Osteoblast (primary cell): ENCODE results near the gene PRPF18. TPM values are rescaled to one million over a fixed set of nuclear protein-coding genes. Genes with fewer than 3 reads are reported as not detected.

Experiments
- DNase-seq: peaks from one replicate; pipeline ENCODE4 v3.0.0; 2011; ENCODE audit warnings: low spot score, mixed read lengths; ENCODE audit not compliant: insufficient read length; ENCODE audit errors: missing footprints
- H2AFZ ChIP-seq: 2 replicates; pipeline ENCODE4 v1.6.0; 2011; ENCODE audit warnings: mild to moderate bottlenecking, low read length
- H3K27ac ChIP-seq: 2 replicates; pipeline ENCODE4 v1.5.1; 2011; ENCODE audit warnings: mild to moderate bottlenecking, low read depth, low read length, moderate library complexity
- H3K27me3 ChIP-seq: 2 replicates; pipeline ENCODE4 v1.6.0; 2012; ENCODE audit warnings: mild to moderate bottlenecking, control low read depth, inconsistent platforms, low read length, moderate library complexity; ENCODE audit not compliant: insufficient read depth
- H3K36me3 ChIP-seq: 2 replicates; pipeline ENCODE4 v1.5.1; 2011; ENCODE audit warnings: mild to moderate bottlenecking, low read length, control low read depth, moderate library complexity; ENCODE audit not compliant: insufficient read depth
- H3K4me1 ChIP-seq: 2 replicates; pipeline ENCODE4 v1.5.1; 2011; ENCODE audit warnings: mild to moderate bottlenecking, low read length, control low read depth, moderate library complexity; ENCODE audit not compliant: insufficient read depth
- H3K4me2 ChIP-seq: 2 replicates; pipeline ENCODE4 v1.6.0; 2011; ENCODE audit warnings: mild to moderate bottlenecking, low read length; ENCODE audit not compliant: insufficient read depth
- H3K4me3 ChIP-seq: fragments of 200-600 bp; sonication (generic); 3 replicates; pipeline ENCODE4 v1.5.1; 2012; ENCODE audit warnings: mild to moderate bottlenecking, low read length, inconsistent platforms; ENCODE audit not compliant: insufficient read depth
- H3K79me2 ChIP-seq: 2 replicates; pipeline ENCODE4 v1.6.0; 2012; ENCODE audit warnings: mild to moderate bottlenecking, low read length, control low read depth, inconsistent platforms; ENCODE audit not compliant: insufficient read depth
- H3K9me3 ChIP-seq: 2 replicates; pipeline ENCODE4 v1.5.1; 2011; ENCODE audit warnings: low read depth, low read length, control low read depth
- H4K20me1 ChIP-seq: 2 replicates; pipeline ENCODE4 v1.6.0; 2012; ENCODE audit warnings: mild to moderate bottlenecking, low read length, control low read depth; ENCODE audit not compliant: insufficient read depth
- total RNA-seq: library from RNA; depleted of rRNA; stranded (reverse); fragments of >200 nt; gene quantifications from 2 replicates; pipeline ENCODE4 v1.2.3, GENCODE V29; 2012
- TF ChIP-seq, protein P1 (sequence below): IDR thresholded peaks from 2 replicates; pipeline ENCODE4 v1.5.1; 2011; ENCODE audit warnings: mild to moderate bottlenecking, low read depth, low read length, moderate library complexity; ENCODE audit errors: extremely low read depth

PRPF18 gene
- total RNA-seq, 1 donor: 39.8 TPM

DNA sequence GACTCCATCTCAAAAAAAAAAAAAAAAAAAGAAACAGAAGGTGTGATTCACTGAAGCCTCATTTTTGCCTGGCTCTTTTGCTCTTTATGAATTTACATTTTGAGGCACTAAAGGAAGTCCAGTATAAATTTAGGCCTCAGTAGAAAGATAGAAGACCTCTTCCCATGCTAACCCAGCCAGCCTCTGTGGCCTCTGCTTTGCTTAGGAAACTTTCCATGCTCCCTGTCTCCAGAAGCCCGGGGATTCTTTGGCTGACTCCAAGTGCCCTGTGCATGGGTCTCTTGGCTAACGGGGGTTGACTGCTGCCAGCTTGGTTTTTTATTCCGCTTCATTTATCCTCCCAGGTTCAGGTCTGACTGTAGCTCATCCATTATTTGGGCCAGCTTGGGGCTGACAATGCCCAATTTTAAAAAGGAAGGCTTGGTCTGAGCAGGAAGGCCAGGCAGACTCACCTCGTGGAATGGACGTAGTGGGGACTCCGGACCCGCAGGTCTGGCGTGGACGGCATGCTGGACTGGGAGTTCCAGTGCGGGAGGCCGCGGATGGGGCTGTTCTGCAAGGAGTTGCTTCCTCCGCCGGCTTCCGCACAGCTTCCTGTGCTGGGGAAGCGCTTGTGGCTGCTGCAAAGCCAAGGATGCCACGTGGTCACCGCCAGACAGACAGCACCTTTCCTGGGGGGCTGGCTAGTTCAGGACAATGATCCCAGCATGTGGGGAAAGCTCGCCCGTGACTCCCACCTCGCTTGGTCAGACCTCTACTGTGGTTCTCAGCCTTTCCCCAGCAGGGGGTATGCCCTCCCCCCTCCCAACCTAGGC is 72.3 kb downstream of the PRPF18 start:
- H3K27ac ChIP-seq: peak overlapping the region; percentile 52
- no peaks in the 10 kb centered on the region for H3K9me3 ChIP-seq
- TF ChIP-seq, protein P1, sequence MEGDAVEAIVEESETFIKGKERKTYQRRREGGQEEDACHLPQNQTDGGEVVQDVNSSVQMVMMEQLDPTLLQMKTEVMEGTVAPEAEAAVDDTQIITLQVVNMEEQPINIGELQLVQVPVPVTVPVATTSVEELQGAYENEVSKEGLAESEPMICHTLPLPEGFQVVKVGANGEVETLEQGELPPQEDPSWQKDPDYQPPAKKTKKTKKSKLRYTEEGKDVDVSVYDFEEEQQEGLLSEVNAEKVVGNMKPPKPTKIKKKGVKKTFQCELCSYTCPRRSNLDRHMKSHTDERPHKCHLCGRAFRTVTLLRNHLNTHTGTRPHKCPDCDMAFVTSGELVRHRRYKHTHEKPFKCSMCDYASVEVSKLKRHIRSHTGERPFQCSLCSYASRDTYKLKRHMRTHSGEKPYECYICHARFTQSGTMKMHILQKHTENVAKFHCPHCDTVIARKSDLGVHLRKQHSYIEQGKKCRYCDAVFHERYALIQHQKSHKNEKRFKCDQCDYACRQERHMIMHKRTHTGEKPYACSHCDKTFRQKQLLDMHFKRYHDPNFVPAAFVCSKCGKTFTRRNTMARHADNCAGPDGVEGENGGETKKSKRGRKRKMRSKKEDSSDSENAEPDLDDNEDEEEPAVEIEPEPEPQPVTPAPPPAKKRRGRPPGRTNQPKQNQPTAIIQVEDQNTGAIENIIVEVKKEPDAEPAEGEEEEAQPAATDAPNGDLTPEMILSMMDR: no peak
- no peaks in the 10 kb centered on the region for H3K27me3 ChIP-seq
- no peak overlapping the region for H2AFZ ChIP-seq
- H3K4me1 ChIP-seq: peaks cover 14% of the 10 kb centered on the region
- H3K4me2 ChIP-seq: no peak overlapping the region
- H3K36me3 ChIP-seq: peaks cover 80% of the 10 kb centered on the region
- H3K79me2 ChIP-seq: peaks cover 2% of the 10 kb centered on the region
- peaks cover 4% of the 10 kb centered on the region for H4K20me1 ChIP-seq
- DNase-seq: no peak
- H3K4me3 ChIP-seq: no peak overlapping the region

DNA sequence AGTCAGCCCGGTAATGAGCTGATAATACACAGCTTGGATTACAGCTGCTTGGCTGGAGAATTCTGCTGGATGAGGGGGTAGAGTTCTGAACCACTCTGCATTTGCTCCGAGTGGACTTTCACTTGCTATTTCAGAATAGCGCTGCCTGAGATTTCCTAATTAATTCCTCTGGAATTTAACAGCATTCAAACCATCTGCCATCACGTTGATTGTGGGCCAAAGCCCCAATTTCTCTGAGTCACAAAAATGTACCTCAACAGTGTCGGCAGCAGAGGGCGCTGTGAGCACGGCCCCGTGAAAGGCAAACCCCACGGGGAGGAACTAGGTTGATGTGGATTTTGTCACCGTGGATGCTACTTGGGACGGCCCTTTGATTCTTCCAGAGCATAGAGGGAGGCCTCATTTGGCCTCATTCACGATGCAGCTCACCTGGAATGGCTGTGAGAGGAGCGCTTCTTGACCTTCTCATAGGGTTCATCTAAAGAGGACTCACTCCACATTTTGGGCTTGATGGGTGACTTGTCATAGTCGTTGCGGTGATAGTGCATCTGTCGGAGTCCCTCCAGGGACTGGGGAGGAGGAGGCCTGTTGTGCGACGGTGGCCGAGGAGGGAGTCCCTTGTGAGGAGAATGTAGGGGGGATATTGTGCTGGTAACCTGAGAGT is 73.3 kb downstream of the PRPF18 start:
- Histone ChIP-seq H3K79me2 (peaks cover 2% of the 10 kb centered on the region), H3K4me2 (no peak overlapping the region), H3K4me1 (peaks cover 14% of the 10 kb centered on the region), H3K4me3 (no peak overlapping the region), H3K9me3 (no peaks in the 10 kb centered on the region), H3K27me3 (no peaks in the 10 kb centered on the region), H2AFZ (no peak overlapping the region), H4K20me1 (peaks cover 4% of the 10 kb centered on the region), H3K27ac (peak overlapping the region; percentile 52), H3K36me3 (peaks cover 79% of the 10 kb centered on the region)
- peak; percentile 97 for DNase-seq
- TF ChIP-seq, protein P1: peak; percentile 98

DNA sequence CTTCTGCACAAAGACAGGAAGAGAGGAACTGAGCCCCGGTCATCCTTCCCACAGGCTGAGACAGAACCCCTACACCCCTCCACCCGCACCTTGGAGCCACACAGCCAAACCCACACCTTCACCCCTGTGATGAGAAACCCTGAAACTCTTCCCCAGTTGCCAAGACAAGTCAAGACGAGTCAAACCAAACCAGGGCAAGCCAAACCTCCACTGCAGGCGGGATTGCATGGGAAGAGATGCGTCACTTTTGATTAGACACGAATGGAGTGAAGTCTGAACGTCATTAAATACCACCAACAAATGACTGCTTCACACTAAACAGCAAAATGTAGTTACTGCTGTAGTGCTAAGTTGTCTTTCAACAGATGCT is 73.8 kb downstream of the PRPF18 start:
- H3K27ac ChIP-seq: peak overlapping the region; percentile 52
- H2AFZ ChIP-seq: no peak overlapping the region
- H3K27me3 ChIP-seq: no peaks in the 10 kb centered on the region
- no peaks in the 10 kb centered on the region for H3K9me3 ChIP-seq
- peaks cover 2% of the 10 kb centered on the region for H3K79me2 ChIP-seq
- no peak overlapping the region for H3K4me2 ChIP-seq
- H3K4me1 ChIP-seq: peaks cover 14% of the 10 kb centered on the region
- no peak overlapping the region for H3K4me3 ChIP-seq
- peak; percentile 93 for DNase-seq
- TF ChIP-seq, protein P1: no peak
- peaks cover 79% of the 10 kb centered on the region for H3K36me3 ChIP-seq
- H4K20me1 ChIP-seq: peaks cover 4% of the 10 kb centered on the region

DNA sequence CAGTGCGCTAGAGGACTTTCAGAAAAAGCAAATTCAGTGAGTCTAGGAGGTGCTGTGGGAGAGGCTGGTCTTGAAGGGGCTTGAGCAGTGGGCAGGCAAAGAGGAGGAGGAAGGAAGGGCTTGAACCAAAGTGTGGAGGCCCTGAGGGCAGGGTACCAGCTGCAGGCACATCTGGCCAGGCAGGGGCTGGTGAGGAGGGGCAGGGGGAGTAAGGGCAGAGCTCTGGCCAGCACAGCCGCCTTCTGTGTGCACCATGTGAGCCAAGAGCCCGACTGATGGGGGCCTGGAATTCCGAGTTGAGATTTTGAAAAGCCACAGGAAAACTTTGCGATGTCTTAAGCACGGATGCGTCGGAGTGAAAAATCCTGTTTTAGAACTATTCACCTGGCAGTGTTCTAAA is 74.5 kb downstream of the PRPF18 start:
- H3K27ac ChIP-seq: peak overlapping the region; percentile 52
- no peak overlapping the region for H3K4me2 ChIP-seq
- no peak overlapping the region for H3K4me3 ChIP-seq
- H3K9me3 ChIP-seq: no peaks in the 10 kb centered on the region
- TF ChIP-seq, protein P1: no peak
- H2AFZ ChIP-seq: no peak overlapping the region
- peaks cover 2% of the 10 kb centered on the region for H3K79me2 ChIP-seq
- no peaks in the 10 kb centered on the region for H3K27me3 ChIP-seq
- no peak for DNase-seq
- H4K20me1 ChIP-seq: peaks cover under 1% of the 10 kb centered on the region
- H3K4me1 ChIP-seq: peaks cover 14% of the 10 kb centered on the region
- peaks cover 79% of the 10 kb centered on the region for H3K36me3 ChIP-seq
